ENCODE data around the gene QRICH2.
"Not testable (repeated sequence)": the region's sequence is repeated elsewhere in the genome, so short reads cannot be mapped to it uniquely, and the experiment has no call there.

Gene QRICH2

DNA sequence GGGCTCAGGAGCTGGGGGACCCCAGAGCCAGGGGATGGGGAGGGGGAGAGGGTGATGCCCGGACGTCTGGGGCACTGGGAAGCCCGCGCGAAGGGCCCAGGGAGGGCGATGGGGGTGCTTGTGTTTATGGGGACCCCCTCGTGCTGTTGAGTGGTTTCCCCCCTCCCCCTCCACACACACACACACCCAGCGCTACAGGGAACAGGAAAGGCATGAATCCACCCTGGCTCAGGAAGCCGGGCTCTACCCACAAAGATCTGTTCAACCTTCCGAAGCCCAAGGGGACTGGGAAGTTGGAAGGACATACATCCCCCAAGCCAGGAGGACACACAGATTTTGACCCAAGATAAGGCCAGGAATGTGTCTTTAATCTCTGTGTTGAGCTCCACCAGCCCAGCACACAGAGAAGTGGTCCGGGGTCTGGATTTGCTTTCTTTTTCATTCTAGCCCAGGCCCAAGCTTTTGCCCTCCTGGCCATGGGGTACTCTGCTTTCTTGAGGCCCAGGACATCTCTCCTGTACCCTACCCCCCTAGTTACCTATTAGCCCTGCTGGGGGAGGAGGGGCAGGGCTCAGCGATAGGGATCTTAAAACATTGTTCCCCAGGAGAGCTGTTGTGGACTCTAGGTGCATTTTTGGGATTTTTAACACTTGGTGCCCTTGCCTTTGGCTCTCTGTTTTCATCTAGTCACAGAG, 41.7 kb downstream of the QRICH2 start:
- no peak for DNase-seq (ENCODE audit: low spot score)

DNA sequence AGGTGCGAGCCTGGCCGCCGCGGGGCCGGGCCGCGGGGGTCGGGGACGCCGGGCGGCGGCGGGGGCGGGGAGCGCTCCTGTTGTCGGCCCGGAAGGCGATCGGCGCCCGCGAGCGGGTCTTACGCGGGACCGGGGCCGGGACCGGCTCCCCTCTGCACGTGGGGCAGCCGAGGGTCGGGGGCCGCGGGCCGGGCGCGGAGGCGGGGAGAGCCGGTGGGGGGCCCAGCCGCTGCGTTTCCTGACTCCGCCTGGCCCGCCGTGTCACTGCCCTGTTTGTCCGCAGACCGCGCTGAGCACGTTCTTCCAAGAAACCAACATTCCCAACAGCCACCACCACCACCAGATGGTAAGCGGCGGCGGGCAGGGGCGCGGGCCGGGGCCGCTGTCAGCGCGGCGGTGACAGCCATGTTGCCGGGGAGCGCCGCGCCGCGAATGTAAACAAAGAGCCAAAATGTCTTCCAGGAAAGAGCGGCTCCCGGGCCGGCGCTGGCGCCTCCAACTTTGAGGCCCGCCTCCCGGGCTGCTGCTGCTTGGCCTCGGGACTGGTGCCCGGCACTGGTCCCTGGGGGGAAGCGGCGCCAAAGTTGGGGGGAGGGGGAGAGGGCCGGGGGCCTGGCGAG, 42.3 kb downstream of the QRICH2 start:
- peak; percentile 70 for DNase-seq (ENCODE audit: low spot score)

DNA sequence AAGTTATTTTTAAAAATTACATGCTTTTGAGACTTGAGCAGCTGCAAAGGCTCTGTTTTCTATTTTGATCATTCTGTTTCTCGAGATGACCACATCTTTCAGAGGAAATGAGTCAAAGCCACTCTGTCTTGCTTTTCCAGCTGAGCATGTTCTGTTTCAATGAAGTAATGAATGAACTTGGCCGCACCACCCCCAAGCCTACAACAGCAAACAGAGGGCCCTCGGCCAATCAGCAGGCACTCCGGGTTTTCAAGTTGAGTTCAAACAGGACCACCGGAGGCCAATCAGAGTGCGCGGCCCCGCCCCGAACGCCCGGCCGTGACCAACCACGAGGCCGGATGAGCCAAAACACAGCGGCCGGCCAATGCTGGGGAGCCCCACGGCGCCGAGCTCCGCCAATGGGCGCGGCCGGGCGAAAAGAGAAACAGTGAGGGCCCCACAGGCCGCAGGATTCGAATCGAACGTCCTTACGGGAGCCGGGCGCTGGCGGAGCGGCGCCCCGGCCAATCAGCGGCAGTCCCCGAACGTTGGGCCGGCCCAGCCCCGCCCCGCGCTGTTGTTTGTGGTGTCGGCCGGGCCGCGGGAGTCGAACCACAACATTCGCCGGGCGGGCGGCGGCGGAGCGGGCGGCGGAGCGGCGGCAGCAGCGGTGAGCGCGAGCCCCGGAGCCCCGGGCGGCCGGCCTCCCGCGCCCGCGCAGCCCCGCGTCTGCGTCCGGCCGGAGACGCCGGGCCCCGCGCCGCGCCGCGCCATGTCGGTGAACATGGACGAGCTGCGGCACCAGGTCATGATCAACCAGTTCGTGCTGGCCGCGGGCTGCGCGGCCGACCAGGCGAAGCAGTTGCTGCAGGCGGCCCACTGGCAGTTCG, 43.1 kb downstream of the QRICH2 start, which contains the start of gene UBALD2:
Gene UBALD2, plus strand, starts transcription at position 594 of the 869 bp plus-strand sequence. Its CDS starts 158 bp downstream, at position 752.
- peak; percentile 100 for DNase-seq (ENCODE audit: low spot score)

GRCh38 chr17:76264425-76264754, 43.7 kb downstream of the QRICH2 start:
- DNase-seq (ENCODE audit: low spot score): no peak

DNA sequence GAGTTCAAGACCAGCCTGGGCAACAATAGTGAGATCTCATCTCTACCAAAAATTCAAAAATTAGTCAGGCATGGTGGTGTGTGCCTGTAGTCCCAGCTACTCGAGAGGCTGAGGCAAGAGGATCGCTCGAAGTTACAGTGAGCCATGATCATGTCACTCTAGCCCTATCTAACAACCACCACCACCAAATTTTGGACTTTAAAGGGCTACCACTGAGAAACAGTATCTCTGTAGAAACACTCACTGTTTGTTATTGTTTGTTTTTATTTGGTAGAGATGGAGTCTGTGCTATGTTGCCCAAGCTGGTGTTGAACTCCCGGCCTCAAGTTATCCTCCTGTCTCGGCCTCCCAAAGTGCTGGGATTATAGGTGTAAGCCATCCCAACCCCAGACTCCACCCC, 44.2 kb downstream of the QRICH2 start:
- no peak for DNase-seq (ENCODE audit: low spot score)

- no peak for DNase-seq (ENCODE audit: low spot score)
Observed at GRCh38 chr17:76262732-76263344, 45.2 kb downstream of the QRICH2 start.

- no peak for DNase-seq (ENCODE audit: low spot score)
Observed at GRCh38 chr17:76261421-76262215, 46.5 kb downstream of the QRICH2 start.

DNA sequence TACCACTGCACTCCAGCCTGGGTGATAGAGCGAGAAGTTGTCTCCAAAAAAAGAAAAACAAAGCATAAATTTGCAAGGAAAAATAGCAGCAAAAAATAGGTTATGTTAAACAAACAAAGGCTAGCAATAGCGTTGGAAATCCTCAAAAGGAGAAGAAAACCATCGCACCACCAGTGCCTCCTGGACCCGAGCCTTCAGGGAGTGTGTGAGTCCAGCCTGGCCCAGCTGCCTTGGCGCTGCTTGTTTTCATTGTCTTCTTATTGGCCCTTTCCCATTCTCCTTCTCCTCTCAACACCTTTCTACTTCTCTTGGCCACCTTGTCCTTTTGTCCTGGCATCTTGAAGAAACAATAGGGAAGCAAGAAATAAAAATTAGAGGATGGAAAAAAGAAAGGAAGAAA, 47.4 kb downstream of the QRICH2 start:
- no peak for DNase-seq (ENCODE audit: low spot score)

GRCh38 chr17:76260220-76260619, 47.9 kb downstream of the QRICH2 start:
- DNase-seq (ENCODE audit: low spot score): no peak

DNA sequence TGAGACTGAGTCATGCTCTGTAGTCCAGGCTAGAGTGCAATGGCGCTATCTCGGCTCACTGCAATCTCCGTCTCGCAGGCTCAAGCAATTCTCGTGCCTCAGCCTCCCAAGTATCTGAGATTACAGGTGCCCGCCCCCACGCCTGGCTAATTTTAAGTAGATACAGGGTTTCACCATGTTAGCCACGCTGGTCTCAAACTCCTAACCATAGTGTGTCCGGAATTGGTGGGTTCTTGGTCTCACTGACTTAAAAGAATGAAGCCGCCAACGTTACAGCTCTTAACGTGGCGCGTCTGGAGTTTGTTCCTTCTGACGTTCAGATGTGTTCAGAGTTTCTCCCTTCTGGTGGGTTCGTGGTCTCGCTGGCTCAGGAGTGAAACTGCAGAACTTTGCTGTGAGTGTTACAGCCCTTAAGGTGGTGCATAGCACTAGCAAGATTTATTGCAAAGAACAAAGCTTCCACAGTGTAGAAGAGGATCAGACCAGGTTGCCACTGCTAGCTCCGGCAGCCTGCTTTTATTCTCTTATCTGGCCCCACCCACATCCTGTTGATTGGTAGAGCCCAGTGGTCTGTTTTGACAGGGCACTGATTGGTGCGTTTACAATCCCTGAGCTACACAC, 51.5 kb downstream of the QRICH2 start:
- not testable (repeated sequence) for DNase-seq (ENCODE audit: low spot score)

DNA sequence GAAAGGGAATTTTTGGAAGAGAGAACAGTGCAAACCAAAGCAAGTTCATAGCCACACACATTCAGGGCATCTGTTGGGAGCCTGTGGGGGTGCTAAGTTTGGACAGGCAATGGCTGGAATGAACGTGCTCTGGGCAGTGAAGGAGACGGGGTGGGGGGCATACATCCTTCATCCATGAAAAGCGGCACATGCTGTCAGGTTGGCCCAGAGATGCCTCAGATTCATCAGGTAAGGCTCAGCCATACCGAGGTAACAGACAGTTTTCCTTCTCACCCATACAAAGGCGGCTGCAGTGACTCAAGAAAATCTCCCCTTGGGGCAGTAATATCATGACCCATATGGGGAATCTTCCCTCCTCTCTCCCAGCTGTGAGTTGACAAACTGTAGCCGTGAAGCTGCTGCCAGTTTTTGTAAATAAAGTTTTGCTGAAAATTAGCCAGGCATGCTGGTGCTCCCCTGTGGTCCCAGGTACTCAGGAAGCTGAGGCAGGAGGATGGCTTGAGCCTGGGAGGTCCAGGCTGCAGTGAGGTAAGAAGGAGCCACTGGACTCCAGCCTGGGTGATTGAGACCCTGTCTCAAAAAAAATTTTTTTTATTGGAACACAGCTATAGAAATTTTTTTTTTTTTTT, 52.2 kb downstream of the QRICH2 start:
- DNase-seq (ENCODE audit: low spot score): no peak

DNA sequence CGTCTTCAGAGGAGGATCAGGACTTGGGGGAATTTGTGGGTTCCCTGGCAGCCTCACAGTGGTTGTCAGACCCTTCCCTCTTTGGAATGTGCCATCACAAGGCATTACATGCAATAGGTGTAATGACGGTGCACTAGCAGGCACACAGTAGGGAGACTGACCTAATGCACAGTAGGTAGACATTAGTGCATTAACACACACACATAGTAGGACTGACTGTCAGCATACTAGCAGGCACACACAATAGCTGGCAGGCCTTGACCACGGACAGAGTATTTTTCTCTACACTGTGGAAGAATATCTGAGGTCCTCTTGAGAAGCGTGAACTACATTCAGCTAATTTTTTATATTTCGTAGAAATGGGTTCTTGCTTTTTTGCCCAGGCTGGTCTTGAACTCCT, 53.8 kb downstream of the QRICH2 start:
- no peak for DNase-seq (ENCODE audit: low spot score)

DNA sequence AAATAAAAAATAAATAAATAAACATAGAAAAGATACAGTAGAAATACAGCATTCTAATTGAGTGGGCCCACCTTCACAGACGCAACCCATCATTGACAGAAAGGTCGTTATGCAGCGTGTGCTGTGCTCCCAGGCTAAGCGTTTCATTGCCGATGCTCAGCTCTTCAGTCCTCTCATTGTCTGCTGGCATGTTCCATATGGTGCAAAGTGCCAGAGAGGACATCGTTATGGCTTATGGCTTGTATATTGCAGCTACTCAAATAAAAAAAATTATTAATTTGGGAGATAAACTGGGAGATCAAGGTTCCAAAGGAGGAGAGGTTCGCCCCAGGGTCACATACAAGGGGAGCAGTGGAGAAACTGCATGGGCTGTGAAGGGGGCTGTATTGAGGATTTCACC, 54.2 kb downstream of the QRICH2 start:
- DNase-seq (ENCODE audit: low spot score): no peak

GRCh38 chr17:76252967-76253766, 54.9 kb downstream of the QRICH2 start:
- DNase-seq (ENCODE audit: low spot score): not testable (repeated sequence)

DNA sequence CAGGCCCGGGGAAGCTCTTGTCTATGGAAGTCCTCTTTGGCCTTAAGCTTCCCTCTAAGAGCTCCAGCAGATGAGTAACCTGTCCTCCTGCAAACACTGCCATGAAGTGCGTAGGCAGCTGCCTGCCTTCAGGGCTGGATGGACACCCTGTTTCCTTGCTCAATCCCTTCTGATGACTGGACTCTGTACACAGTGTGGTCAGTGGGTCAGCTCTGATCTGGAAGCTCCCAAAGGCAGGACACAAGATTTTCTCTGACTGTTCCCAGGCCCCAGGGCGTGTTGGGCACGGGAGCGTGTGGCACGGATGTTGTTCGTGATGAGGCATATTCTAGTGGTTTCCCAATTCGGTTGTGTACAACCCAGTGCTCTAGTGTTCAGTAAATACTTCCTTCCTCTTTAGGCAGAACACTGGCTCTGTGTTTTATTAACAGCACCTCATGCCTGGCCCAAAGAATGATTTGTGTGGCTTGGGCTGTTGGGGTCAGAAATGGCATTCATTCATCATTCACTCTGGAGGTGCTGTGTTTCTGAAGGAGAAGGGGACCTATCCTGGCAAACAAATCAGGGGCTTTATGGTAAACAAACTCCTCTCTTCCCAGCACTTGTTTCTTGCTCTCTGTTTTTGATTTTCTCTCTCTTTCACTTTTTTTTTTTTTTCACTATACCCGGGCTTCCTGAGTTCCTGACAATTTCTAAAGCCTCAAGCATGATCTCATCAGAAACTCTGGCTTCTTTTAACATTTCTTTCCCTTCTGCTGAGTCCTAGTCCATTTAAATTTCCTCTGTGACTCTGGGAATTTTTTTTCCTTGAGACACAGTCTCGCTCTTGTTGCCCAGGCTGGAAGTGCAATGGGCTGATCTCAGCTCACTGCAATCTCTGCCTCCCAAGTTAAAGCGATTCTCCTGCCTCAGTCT, 55.8 kb downstream of the QRICH2 start:
- no peak for DNase-seq (ENCODE audit: low spot score)

DNA sequence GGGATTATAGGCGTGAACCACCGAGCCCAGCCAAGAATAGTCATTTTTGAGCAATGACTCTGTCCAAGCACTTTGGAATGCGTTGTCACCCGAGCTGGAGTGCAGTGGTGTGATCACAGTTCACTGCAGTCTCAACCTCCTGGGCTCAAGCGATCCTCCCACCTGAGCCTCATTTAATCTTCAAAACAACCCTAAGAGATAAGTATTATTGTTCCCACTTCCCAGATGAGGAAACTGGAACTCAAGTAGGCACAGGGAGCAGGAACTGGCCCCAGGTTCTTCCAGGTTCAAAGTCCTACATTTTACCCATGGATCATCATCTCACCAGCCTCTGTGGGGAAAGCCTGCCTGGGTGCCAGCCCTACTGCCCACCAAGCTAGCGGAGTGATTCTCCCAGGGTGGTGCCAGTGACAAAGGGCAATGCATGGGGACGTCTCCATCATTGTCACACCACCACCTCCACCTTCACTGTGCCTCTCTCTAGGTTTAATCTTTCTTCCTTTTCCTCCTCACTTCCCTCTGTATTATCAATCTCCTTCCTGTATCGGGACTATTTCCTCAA, 56.5 kb downstream of the QRICH2 start:
- DNase-seq (ENCODE audit: low spot score): no peak

GRCh38 chr17:76250141-76250540, 57.9 kb downstream of the QRICH2 start:
- DNase-seq (ENCODE audit: low spot score): no peak

DNA sequence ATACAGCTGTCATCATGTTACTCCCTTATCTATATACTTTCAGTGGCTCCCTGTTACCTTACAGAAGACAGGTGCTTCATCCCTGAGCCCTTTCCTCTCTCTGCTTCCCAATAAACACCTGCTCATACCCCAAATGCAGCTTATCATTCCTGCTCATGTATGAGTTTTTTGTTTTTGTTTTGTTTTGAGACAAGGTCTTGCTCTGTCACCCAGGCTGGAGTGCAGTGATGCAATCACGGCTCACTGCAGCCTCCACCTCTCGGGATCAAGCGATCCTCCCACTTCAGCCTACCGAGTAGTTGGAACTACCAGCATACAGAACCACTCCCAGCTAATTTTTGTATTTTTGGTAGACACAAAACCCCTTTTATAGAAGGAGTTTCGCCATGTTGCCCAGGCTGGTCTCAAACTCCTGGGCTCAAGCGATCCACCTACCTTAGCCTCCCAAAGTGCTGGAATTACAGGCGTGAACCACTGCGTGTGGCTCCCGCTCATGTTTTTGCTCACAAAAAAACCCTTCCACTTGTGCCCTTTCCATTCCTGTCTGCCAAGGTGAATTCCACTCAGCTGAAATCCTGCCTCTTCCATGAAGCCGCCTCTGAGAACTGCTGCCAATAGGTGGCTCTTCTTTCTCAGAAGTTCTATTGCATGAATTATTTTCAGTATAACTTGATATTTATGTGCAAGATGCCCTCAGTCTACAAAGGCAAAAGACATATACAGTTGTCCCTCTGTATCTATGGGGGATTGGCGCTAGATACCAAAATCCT, 59.9 kb downstream of the QRICH2 start:
- DNase-seq (ENCODE audit: low spot score): no peak

Measured in HuH-7 (cell line).